Measurements from ENCODE around the gene SMIM1. TPM values are rescaled to one million over a fixed set of nuclear protein-coding genes. Genes with fewer than 3 reads are reported as not detected.

Gene SMIM1
- total RNA-seq, 2 experiments from 2014 or later = 0.71 TPM; not detected in 1

DNA sequence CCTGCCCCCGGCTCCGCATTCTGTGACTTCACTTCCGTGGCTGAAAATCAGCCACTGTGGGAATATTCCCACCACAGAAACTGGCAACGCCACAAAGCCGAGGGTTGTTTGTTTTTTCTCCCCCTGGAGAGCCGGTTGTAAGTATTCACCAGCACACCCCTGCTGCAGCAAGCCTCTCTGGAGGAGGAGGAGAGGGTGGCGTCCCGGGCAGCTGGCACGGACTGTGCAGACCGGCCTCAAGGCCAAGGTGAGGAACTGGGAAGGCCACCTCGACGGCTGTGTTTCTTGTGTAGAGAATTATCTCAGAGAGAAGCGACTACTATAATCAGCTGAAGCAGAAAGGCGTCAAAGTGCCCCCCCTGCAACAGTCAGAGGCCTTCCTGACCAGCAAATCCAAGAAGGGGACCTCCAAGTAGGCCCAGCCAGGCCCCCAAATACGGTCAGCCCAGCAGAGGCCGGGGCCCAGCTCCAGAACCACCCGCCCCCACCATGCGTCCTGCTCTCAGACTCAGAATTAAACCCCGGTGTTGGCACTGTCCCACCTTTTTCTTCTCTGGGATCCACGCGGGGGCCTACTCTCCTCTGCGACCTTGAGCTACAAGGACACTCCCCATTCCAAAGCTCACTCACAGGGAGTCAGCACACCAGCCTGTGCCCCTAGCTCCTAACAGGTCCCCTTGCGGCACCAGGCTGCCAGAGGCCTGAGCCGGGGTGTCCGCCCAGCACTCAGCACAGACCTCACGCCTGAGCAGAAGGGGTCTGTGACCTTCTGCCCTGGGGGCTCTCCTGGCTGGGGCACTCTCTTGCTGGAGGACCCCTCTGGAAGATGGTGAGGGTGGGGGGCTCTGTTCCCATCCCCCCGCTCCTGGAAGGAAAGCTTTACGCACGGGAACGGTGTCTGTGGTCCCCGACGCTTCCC is 1.2 kb upstream of the SMIM1 start:
- peak overlapping the region; percentile 60 for H3K27ac Mint-ChIP-seq
- no peaks in the 10 kb centered on the region for H3K36me3 Mint-ChIP-seq (ENCODE audit: low read depth)
- ChIA-PET CTCF (no interaction called here), POLR2A (no interaction called here)
- DNase-seq = no peak
- no peaks in the 10 kb centered on the region for H3K9me3 Mint-ChIP-seq
- no peaks in the 10 kb centered on the region for H3K27me3 Mint-ChIP-seq
- H3K4me1 Mint-ChIP-seq = peaks cover 8% of the 10 kb centered on the region
- peak overlapping the region; percentile 58 for H3K4me3 Mint-ChIP-seq

DNA sequence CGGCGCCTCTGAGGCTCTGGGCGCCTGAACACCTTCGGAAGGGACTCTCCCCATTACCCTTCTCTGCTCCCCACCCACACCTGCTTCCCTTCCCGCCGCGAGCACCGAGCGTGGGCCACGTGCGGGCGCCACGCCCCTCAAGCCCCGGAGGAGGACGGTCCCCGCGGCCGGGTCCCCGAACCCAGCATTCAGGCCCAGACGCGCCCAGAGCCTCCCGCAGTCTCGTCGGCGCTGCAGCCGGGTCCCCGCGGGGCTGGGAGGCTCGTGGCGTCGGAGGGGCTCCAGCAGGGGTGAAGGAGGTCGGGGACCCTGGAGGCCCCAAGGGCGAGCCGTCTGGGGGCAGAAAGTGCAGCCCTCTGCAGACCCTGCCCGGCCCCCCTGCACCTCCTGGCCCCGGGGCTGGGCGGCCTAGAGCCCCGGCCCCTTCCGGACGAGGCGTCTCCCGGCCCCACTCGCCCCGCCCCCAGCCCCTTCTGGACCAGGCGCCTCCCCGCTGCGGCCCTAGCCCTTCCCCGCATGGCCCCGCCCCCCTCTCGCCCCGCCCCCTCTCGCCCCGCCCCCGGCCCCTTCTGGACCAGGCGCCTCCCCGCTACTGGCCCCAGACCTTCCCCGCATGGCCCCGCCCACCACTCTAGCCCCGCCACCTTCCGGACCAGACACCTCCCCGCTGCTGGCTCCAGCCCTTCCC is 378 bp upstream of the SMIM1 start:
- Mint-ChIP-seq H3K4me1 (peaks cover 8% of the 10 kb centered on the region), H3K9me3 (no peaks in the 10 kb centered on the region), H3K4me3 (peak overlapping the region; percentile 58), H3K36me3 (ENCODE audit: low read depth) (no peaks in the 10 kb centered on the region), H3K27ac (no peak overlapping the region), H3K27me3 (no peaks in the 10 kb centered on the region)
- CTCF ChIA-PET = no interaction called here
- peak; percentile 89 for DNase-seq
- POLR2A ChIA-PET = no interaction called here

DNA sequence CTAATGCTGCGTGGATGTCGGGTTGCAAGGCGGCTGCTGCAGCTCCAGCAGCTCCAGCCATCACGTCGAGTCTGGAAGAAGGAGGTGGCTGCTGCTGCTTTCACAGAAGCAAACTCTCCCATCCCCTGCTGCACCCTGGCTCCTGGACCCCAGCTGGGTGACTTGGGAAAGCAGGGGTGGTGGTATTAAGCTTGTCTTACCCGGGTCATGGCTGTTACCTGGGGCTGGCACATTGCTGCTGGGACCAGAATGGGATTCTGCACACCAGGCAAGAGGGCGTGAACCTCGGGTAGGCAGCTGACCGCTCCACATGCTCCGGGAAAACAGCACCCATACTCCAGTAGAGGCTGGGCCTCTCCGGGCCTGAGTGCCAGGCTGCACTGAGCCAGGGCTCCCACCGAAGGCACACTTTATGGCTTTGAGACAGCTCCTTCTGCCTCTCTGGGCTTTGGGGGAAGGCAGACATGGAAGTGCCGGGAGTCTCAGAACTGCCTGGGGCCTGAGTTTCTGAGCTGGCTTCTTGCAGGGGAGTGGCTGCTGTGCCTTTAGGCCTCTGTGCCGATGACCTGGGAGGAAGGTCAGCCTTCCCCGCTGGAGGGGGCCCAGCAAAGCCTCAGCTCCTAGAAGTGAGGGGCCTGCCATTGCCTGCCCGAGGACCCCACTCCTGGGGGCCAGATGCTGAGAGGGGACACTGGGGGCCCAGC is 1.2 kb downstream of the SMIM1 start:
- Mint-ChIP-seq H3K4me1 (peaks cover 8% of the 10 kb centered on the region), H3K9me3 (no peaks in the 10 kb centered on the region), H3K36me3 (ENCODE audit: low read depth) (no peaks in the 10 kb centered on the region), H3K27ac (no peak overlapping the region), H3K4me3 (no peak overlapping the region), H3K27me3 (no peaks in the 10 kb centered on the region)
- CTCF ChIA-PET = interaction anchor here (1.0 to 3.4 kb wide), 2 partner anchors 18 to 22 kb away, joined by 3 to 29 read pairs; partner anchors contain the start of gene LRRC47
- no peak for DNase-seq
- POLR2A ChIA-PET = no interaction called here

DNA sequence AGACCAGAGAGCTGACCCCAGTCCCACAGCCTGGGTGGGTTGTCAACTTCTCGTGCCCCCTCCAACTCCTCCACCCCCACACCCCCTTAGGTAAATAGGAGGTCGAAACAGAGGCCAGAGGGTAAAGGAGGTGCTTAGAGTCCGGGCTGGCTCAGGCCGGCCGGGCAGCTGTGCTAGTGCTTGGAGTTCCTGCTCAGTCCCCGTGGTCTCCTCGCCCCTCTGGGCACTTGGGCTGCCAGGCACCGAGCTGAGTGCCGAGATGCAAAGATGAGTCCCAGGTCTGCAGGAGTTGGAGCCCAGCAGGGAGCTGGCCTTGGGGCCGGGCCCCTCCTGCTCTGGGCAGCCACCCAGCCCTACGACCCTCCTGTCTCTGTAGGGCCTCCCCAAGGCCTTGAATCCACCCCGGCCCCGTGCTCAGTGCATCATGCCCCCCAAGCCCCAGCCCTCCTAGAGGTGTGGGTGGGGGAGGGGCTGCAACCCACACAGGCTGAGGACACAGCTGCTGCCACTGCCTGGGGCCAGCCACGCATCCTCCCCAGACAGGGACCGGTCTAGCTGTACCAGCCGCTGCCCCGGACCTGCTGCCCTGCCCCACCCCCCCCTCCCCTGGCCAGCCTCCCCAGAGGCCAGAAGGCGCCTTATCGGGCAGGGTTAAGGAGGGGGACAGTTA is 1.9 kb downstream of the SMIM1 start:
- ChIA-PET CTCF (interaction anchor here (1.0 to 3.4 kb wide), 3 partner anchors 13 to 21 kb away, joined by 3 to 29 read pairs (median 5); partner anchors contain the start of gene LRRC47), POLR2A (no interaction called here)
- no peak for DNase-seq
- Mint-ChIP-seq H3K36me3 (ENCODE audit: low read depth) (no peaks in the 10 kb centered on the region), H3K27me3 (no peaks in the 10 kb centered on the region), H3K9me3 (no peaks in the 10 kb centered on the region), H3K27ac (no peak overlapping the region), H3K4me1 (peaks cover 8% of the 10 kb centered on the region), H3K4me3 (no peak overlapping the region)

DNA sequence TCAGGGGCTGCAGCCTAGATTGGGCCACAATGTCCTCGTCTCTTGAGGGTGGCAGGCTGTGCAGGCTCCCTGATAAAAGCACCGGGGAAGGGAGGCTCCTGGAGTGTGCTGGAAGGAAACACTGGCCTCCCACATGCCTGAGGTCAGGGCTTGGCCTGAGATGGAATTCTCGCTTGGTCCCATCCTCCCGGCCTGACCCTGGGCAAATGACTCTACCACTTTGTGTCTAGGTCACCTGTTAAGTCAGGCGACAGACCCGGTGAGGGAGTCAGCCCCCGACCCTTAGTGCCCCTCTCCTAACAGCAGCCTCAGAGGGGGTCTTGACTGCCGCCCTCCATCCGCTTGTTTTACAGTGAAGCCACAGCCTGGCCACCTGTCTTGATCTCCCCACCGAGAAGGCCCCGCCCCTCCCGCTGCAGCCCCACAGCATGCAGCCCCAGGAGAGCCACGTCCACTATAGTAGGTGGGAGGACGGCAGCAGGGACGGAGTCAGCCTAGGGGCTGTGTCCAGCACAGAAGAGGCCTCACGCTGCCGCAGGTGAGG is 2.5 kb downstream of the SMIM1 start:
- DNase-seq = no peak
- H3K36me3 Mint-ChIP-seq (ENCODE audit: low read depth) = peaks cover 4% of the 10 kb centered on the region
- peak overlapping the region; percentile 41 for H3K27ac Mint-ChIP-seq
- H3K27me3 Mint-ChIP-seq = no peaks in the 10 kb centered on the region
- POLR2A ChIA-PET = no interaction called here
- no peaks in the 10 kb centered on the region for H3K9me3 Mint-ChIP-seq
- CTCF ChIA-PET = interaction anchor here (1.9 to 3.4 kb wide), 2 partner anchors 12 to 21 kb away, joined by 5 to 29 read pairs; partner anchors contain the start of gene LRRC47
- H3K4me1 Mint-ChIP-seq = peaks cover 8% of the 10 kb centered on the region
- no peak overlapping the region for H3K4me3 Mint-ChIP-seq

DNA sequence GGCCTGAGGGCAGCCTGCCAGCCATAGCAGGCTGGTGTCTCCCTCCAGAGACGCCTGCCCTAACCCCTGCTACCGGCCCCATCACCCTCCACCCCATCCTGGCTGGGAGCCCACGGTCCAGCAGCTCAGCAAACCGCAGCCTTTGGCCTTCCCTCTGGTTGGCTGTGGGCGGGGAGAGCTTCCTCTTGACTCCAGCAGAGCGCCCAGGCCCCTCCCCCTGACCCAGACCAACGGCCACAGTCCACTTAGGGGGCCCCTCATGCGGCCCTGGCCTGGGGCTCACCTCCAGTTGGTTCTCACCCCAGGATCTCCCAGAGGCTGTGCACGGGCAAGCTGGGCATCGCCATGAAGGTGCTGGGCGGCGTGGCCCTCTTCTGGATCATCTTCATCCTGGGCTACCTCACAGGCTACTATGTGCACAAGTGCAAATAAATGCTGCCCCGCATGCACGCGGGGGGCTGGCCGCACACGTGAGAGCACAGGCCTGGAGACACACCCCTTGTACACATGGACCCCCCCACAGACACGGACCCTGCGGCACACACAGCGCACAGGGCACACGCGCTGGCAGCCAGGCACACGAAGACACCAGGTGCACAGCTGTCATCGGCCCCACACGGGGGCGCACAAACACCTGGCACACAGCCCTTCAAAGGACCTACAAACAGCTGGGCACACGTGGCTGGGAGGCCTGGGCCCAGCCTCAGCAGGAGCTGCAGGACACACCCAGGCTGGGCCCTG is 3.1 kb downstream of the SMIM1 start:
- Mint-ChIP-seq H3K4me1 (peaks cover 7% of the 10 kb centered on the region), H3K9me3 (no peaks in the 10 kb centered on the region), H3K27ac (no peak overlapping the region), H3K27me3 (no peaks in the 10 kb centered on the region), H3K4me3 (no peak overlapping the region), H3K36me3 (ENCODE audit: low read depth) (peaks cover 9% of the 10 kb centered on the region)
- CTCF ChIA-PET = interaction anchor here (0.6 to 3.4 kb wide), 5 partner anchors 8 to 108 kb away, joined by 3 to 29 read pairs (median 5); partner anchors contain the start of gene LRRC47
- POLR2A ChIA-PET = no interaction called here
- peak; percentile 53 for DNase-seq

DNA sequence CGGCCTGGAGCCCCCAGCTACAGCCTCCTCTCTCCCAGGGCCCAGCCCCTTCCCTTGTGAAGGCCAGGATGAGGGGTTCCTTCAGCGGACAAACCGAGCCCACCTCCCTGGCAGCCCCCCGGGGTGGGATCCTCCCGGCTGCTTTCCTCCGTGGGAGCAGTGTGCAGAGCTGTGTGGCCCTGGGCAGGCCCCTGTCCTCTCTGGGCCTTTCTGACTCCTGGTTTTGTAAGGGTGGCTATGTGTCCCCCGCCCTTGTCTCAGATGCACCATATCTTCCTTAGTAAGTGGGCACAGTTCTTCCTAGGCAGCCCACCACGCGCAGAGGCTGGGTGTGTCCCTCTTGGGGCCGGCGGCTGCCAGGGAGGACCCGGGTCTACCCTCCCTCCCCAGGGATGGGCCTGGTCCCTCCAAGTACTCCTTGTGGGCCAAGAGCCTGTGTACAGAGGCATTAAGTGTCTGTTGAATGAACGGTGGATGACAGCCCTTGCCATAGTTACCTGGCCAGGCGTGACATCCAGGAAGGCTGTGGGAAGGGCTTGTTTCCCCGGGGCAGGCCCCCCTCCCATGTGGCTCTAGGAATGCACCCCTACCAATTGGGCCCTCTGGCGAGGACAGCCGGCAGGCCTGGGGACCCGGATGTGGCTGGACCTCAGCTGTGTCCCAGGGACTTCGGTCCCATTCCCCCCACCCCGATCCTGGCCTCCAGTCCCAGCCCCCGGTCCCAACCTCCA is 3.8 kb downstream of the SMIM1 start:
- H3K9me3 Mint-ChIP-seq = no peaks in the 10 kb centered on the region
- ChIA-PET POLR2A (no interaction called here), CTCF (interaction anchor here (0.6 to 3.4 kb wide), 7 partner anchors 9 to 107 kb away, joined by 3 to 29 read pairs (median 5); partner anchors contain the start of gene LRRC47)
- peaks cover 12% of the 10 kb centered on the region for H3K36me3 Mint-ChIP-seq (ENCODE audit: low read depth)
- H3K4me1 Mint-ChIP-seq = peaks cover 6% of the 10 kb centered on the region
- no peaks in the 10 kb centered on the region for H3K27me3 Mint-ChIP-seq
- H3K27ac Mint-ChIP-seq = no peak overlapping the region
- H3K4me3 Mint-ChIP-seq = no peak overlapping the region
- DNase-seq = no peak

DNA sequence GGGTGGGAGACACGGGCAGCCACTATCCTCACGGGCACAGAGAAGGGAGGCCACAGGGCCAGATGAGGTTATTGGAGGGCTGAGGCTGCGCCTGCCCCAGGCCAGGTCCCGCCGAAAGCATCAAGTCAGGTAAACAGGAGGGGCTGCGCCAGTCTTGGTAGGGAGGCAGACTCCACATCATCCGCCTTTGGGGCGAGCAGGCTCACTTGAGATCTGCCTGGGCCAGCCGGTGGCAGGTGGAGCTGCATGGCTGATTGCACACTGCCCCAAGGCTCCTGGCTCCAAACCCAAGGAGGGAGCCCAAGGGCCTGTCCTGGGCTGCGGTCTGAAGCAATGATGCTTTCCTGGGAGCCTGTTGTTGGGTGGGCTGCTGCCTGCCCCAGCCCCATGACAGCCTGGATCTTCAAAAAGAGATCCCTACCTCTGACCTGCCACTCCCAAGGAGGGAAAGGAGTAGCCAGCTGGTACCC is 4.6 kb downstream of the SMIM1 start:
- ChIA-PET CTCF (interaction anchor here (1.1 to 1.7 kb wide), 2 partner anchors 10 to 17 kb away, joined by 3 to 6 read pairs; no protein-coding TSS in a partner anchor), POLR2A (no interaction called here)
- no peaks in the 10 kb centered on the region for H3K9me3 Mint-ChIP-seq
- peaks cover 18% of the 10 kb centered on the region for H3K36me3 Mint-ChIP-seq (ENCODE audit: low read depth)
- H3K4me1 Mint-ChIP-seq = peaks cover 2% of the 10 kb centered on the region
- H3K27me3 Mint-ChIP-seq = no peaks in the 10 kb centered on the region
- no peak for DNase-seq
- no peak overlapping the region for H3K4me3 Mint-ChIP-seq
- no peak overlapping the region for H3K27ac Mint-ChIP-seq

DNA sequence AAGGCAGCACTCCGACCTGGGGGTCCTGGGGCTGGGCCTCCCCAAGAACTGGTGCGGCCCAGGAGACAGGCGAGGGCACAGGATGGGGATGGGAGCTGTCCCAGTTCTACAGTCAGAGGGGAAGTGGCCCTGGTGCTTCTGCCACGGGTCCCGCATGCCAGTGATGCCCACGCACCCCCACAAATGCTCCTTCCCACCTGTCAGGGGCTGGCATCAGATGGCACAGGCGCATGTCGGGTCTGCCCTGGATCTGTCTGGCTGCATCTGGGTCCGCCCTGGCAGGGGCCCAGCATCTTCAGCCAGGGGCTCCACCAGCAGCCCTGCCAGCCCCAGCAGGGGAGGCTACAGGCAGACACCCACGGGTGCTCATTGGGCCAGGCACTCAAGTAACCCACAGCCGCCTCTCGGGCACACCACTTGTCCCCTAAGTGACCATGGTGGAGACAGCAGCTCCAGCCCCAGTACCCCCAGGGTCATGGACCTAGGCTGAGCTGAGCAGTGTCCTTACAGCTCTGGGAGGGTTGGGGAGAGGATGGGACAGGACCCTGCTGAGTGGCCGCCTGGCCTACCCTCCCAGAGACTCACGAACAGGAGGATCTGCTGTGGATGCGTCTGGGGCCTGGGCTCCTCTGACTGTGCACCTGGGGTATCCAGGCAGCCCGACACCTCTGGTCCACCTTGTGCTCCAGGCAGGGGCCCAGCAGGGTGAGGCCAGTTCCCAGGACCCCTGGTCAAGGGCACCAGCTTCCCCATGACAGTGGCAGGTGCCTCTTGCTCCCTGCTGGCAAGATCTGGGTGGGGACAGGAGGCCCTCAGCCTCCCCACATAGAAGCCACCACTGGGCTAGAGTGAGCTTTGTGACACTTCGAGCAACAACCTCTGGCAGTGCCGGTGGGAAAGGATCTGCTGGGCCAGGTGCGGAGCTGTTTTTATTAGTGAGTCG is 5.4 kb downstream of the SMIM1 start:
- Mint-ChIP-seq H3K27me3 (no peaks in the 10 kb centered on the region), H3K36me3 (ENCODE audit: low read depth) (peaks cover 24% of the 10 kb centered on the region), H3K9me3 (no peaks in the 10 kb centered on the region), H3K27ac (no peak overlapping the region), H3K4me3 (no peak overlapping the region), H3K4me1 (peaks cover 2% of the 10 kb centered on the region)
- POLR2A ChIA-PET = no interaction called here
- no peak for DNase-seq
- CTCF ChIA-PET = interaction anchor here (1.1 to 1.7 kb wide), 2 partner anchors 11 to 16 kb away, joined by 3 to 6 read pairs; no protein-coding TSS in a partner anchor

DNA sequence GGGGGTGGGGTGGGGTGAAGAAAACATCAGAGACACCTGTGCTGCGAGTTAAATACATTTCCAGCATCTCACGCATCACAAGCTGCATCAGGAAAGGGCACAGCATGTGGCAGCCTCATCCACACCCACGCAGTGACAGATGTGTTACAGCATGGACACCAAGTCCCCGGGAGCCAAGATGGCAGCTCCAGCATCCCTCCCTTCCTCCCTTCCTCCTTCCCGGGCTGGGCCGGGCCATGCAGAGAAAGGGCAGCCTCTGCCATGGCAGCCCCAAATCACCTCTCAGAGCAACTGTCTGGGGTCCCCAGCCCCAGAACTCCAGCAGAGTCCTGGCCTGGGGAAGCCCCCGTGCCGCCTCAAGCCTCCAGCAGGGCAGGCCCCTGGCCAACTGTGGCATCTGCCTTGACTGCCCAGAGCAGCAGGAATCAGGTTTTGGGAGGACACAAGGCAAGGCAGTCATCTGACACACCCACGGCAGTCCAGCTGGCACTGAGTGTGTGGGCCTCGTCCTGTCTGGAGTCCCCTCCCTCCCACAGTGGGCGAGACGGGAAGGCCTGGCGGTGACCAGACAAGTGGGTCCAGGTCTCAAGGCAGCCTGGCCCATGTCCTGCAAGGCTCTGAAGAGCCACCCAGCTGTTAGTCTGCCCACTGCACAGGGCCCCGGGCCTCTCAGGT is 6.2 kb downstream of the SMIM1 start:
- no peak for DNase-seq
- Mint-ChIP-seq H3K4me1 (peaks cover 2% of the 10 kb centered on the region), H3K27me3 (no peaks in the 10 kb centered on the region), H3K36me3 (ENCODE audit: low read depth) (peaks cover 27% of the 10 kb centered on the region), H3K9me3 (no peaks in the 10 kb centered on the region), H3K4me3 (no peak overlapping the region), H3K27ac (no peak overlapping the region)
- CTCF ChIA-PET = interaction anchor here (1.7 kb wide), 1 partner anchor 15 kb away, joined by 6 read pairs; no protein-coding TSS in a partner anchor
- POLR2A ChIA-PET = no interaction called here
